Embryonic facial prominence (tissue), 1 donor: ENCODE measurements around the gene DHODH.
A peak's percentile ranks its signal among the peaks of the same experiment; 100 is the strongest.
"Not testable (repeated sequence)": the region's sequence is repeated elsewhere in the genome, so short reads cannot be mapped to it uniquely, and the experiment has no call there.

Experiments used
- DNase-seq: peaks from one replicate; pipeline ENCODE4 v3.0.0-alpha.2; 2016; ENCODE audit errors: extremely low spot score

DHODH gene

GRCh38 chr16:72008424-72009216 lies at the start of gene DHODH:
DHODH (plus strand) TSS chr16:72008744; CDS start chr16:72008765, 21 bp downstream.
- DNase-seq = peak; percentile 94

- peak; percentile 25 for DNase-seq
Measured at GRCh38 chr16:71961066-71962039, 47.2 kb upstream of the DHODH start.

GRCh38 chr16:71963125-71963875 lies 45.2 kb upstream of the DHODH start:
- no peak for DNase-seq

GRCh38 chr16:71965223-71965622 lies 43.3 kb upstream of the DHODH start:
- no peak for DNase-seq

- DNase-seq = no peak
Measured at GRCh38 chr16:71966932-71967331, 41.6 kb upstream of the DHODH start.

GRCh38 chr16:71969353-71969752 lies 39.2 kb upstream of the DHODH start:
- no peak for DNase-seq

GRCh38 chr16:71971571-71971970 lies 37.0 kb upstream of the DHODH start:
- no peak for DNase-seq

GRCh38 chr16:71972356-71972755 lies 36.2 kb upstream of the DHODH start:
- no peak for DNase-seq

GRCh38 chr16:71973001-71973400 lies 35.5 kb upstream of the DHODH start:
- DNase-seq = no peak

GRCh38 chr16:71974068-71974818 lies 34.3 kb upstream of the DHODH start:
- no peak for DNase-seq

GRCh38 chr16:71985262-71985974 lies 23.1 kb upstream of the DHODH start:
- no peak for DNase-seq

GRCh38 chr16:71986131-71986530 lies 22.4 kb upstream of the DHODH start:
- no peak for DNase-seq

GRCh38 chr16:71995038-71995437 lies 13.5 kb upstream of the DHODH start:
- no peak for DNase-seq

GRCh38 chr16:71997578-71997977 lies 11.0 kb upstream of the DHODH start:
- not testable (repeated sequence) for DNase-seq

- no peak for DNase-seq
Measured at GRCh38 chr16:72001180-72001874, 7.2 kb upstream of the DHODH start.

GRCh38 chr16:72002619-72003018 lies 5.9 kb upstream of the DHODH start:
- DNase-seq = no peak

GRCh38 chr16:72008065-72008423 lies 500 bp upstream of the DHODH start:
- DNase-seq = not testable (repeated sequence)

- no peak for DNase-seq
Measured at GRCh38 chr16:72009779-72010178, 1.2 kb downstream of the DHODH start.

GRCh38 chr16:72012607-72013006 lies 4.1 kb downstream of the DHODH start:
- DNase-seq = no peak

- DNase-seq = no peak
Measured at GRCh38 chr16:72013389-72013788, 4.8 kb downstream of the DHODH start.
